ENCODE measurements around the gene KIF5A.

The KIF5A gene

DNA sequence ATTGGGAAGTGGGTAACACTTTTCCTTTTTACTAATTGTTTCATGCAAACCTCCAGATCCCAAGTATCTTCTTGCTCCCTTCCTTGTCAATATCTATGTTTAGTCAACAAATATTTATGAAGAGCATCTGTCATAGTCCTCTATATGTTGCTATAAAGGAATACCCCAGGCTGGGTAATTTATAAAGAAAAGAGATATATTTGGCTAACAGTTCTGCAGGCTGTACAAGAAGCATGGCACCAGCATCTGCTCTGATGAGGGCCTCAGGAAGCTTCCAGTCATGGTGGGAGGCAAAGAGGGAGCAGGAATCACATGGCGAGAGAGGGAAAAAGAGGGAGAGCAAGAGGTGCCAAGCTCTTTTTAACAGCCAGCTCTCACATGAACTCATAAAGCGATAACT is 4.6 kb downstream of the KIF5A start:
- TF ChIP-seq, protein P1, sequence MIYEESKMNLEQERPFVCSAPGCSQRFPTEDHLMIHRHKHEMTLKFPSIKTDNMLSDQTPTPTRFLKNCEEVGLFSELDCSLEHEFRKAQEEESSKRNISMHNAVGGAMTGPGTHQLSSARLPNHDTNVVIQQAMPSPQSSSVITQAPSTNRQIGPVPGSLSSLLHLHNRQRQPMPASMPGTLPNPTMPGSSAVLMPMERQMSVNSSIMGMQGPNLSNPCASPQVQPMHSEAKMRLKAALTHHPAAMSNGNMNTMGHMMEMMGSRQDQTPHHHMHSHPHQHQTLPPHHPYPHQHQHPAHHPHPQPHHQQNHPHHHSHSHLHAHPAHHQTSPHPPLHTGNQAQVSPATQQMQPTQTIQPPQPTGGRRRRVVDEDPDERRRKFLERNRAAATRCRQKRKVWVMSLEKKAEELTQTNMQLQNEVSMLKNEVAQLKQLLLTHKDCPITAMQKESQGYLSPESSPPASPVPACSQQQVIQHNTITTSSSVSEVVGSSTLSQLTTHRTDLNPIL (CRISPR knock-in tag; IDR thresholded peaks at IDR 0.05; ENCODE audit: low read depth), result no peak
- TF ChIP-seq GLIS3 (CRISPR knock-in tag; IDR thresholded peaks at IDR 0.05) (no peak), TOX (CRISPR knock-in tag; IDR thresholded peaks at IDR 0.05; ENCODE audit: borderline replicate concordance) (no peak), ZFP3 (CRISPR knock-in tag; IDR thresholded peaks at IDR 0.05) (no peak)

DNA sequence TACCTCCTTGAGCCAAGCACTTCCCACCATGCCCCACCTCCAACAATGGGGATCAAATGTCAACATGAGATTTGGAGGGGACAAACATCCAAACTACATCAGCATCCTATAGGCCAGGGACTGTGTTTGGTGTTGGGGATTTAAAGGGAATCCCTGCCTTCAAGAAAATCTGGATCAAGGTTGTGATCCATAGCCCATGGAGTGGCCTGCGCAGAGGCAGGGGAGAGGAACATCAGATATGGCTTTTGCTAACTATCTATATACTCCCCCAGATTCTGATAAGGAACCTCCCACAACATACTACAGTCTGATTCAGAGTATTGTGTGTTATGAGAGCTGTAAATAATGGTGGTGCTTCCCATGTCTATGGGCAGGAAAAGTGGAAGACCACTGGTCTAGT is 5.1 kb downstream of the KIF5A start:
- no peak for ATAC-seq
- TF ChIP-seq, protein P2, sequence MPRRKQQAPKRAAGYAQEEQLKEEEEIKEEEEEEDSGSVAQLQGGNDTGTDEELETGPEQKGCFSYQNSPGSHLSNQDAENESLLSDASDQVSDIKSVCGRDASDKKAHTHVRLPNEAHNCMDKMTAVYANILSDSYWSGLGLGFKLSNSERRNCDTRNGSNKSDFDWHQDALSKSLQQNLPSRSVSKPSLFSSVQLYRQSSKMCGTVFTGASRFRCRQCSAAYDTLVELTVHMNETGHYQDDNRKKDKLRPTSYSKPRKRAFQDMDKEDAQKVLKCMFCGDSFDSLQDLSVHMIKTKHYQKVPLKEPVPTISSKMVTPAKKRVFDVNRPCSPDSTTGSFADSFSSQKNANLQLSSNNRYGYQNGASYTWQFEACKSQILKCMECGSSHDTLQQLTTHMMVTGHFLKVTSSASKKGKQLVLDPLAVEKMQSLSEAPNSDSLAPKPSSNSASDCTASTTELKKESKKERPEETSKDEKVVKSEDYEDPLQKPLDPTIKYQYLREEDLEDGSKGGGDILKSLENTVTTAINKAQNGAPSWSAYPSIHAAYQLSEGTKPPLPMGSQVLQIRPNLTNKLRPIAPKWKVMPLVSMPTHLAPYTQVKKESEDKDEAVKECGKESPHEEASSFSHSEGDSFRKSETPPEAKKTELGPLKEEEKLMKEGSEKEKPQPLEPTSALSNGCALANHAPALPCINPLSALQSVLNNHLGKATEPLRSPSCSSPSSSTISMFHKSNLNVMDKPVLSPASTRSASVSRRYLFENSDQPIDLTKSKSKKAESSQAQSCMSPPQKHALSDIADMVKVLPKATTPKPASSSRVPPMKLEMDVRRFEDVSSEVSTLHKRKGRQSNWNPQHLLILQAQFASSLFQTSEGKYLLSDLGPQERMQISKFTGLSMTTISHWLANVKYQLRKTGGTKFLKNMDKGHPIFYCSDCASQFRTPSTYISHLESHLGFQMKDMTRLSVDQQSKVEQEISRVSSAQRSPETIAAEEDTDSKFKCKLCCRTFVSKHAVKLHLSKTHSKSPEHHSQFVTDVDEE (CRISPR knock-in tag; IDR thresholded peaks at IDR 0.05), result no peak
- TF ChIP-seq TOX (CRISPR knock-in tag; IDR thresholded peaks at IDR 0.05; ENCODE audit: borderline replicate concordance) (no peak), ZFP3 (CRISPR knock-in tag; IDR thresholded peaks at IDR 0.05) (no peak), SNAI2 (CRISPR knock-in tag; IDR thresholded peaks at IDR 0.05) (no peak), BACH2 (CRISPR knock-in tag; IDR thresholded peaks at IDR 0.05; ENCODE audit: borderline replicate concordance) (no peak), TCF4 (CRISPR knock-in tag; IDR thresholded peaks at IDR 0.05; ENCODE audit: borderline replicate concordance) (no peak), GLIS3 (CRISPR knock-in tag; IDR thresholded peaks at IDR 0.05) (no peak), ZNF8 (CRISPR knock-in tag; IDR thresholded peaks at IDR 0.05) (no peak), ZNF70 (CRISPR knock-in tag; IDR thresholded peaks at IDR 0.05) (no peak), ESRRG (CRISPR knock-in tag; IDR thresholded peaks at IDR 0.05) (no peak), RARB (CRISPR knock-in tag; IDR thresholded peaks at IDR 0.05) (no peak), OSR1 (CRISPR knock-in tag; IDR thresholded peaks at IDR 0.05) (no peak), PPARA (CRISPR knock-in tag; IDR thresholded peaks at IDR 0.05; ENCODE audit: borderline replicate concordance) (no peak), ARNTL (CRISPR knock-in tag; IDR thresholded peaks at IDR 0.05; ENCODE audit: borderline replicate concordance, low read depth) (no peak)
- TF ChIP-seq, protein P1 (CRISPR knock-in tag; IDR thresholded peaks at IDR 0.05; ENCODE audit: low read depth), result no peak
- TF ChIP-seq, protein P3, sequence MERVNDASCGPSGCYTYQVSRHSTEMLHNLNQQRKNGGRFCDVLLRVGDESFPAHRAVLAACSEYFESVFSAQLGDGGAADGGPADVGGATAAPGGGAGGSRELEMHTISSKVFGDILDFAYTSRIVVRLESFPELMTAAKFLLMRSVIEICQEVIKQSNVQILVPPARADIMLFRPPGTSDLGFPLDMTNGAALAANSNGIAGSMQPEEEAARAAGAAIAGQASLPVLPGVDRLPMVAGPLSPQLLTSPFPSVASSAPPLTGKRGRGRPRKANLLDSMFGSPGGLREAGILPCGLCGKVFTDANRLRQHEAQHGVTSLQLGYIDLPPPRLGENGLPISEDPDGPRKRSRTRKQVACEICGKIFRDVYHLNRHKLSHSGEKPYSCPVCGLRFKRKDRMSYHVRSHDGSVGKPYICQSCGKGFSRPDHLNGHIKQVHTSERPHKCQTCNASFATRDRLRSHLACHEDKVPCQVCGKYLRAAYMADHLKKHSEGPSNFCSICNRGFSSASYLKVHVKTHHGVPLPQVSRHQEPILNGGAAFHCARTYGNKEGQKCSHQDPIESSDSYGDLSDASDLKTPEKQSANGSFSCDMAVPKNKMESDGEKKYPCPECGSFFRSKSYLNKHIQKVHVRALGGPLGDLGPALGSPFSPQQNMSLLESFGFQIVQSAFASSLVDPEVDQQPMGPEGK (CRISPR knock-in tag; IDR thresholded peaks at IDR 0.05; ENCODE audit: borderline replicate concordance), result no peak
- TF ChIP-seq, protein P4, sequence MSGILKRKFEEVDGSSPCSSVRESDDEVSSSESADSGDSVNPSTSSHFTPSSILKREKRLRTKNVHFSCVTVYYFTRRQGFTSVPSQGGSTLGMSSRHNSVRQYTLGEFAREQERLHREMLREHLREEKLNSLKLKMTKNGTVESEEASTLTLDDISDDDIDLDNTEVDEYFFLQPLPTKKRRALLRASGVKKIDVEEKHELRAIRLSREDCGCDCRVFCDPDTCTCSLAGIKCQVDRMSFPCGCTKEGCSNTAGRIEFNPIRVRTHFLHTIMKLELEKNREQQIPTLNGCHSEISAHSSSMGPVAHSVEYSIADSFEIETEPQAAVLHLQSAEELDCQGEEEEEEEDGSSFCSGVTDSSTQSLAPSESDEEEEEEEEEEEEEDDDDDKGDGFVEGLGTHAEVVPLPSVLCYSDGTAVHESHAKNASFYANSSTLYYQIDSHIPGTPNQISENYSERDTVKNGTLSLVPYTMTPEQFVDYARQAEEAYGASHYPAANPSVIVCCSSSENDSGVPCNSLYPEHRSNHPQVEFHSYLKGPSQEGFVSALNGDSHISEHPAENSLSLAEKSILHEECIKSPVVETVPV (CRISPR knock-in tag; IDR thresholded peaks at IDR 0.05), result no peak
- TF ChIP-seq, protein P5, sequence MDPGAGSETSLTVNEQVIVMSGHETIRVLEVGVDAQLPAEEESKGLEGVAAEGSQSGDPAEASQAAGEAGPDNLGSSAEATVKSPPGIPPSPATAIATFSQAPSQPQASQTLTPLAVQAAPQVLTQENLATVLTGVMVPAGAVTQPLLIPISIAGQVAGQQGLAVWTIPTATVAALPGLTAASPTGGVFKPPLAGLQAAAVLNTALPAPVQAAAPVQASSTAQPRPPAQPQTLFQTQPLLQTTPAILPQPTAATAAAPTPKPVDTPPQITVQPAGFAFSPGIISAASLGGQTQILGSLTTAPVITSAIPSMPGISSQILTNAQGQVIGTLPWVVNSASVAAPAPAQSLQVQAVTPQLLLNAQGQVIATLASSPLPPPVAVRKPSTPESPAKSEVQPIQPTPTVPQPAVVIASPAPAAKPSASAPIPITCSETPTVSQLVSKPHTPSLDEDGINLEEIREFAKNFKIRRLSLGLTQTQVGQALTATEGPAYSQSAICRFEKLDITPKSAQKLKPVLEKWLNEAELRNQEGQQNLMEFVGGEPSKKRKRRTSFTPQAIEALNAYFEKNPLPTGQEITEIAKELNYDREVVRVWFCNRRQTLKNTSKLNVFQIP (CRISPR knock-in tag; IDR thresholded peaks at IDR 0.05; ENCODE audit: borderline replicate concordance, low read depth), result no peak

More for the DNA sequence above, 4.6 kb downstream of the KIF5A start:
- ATAC-seq, result no peak

DNA sequence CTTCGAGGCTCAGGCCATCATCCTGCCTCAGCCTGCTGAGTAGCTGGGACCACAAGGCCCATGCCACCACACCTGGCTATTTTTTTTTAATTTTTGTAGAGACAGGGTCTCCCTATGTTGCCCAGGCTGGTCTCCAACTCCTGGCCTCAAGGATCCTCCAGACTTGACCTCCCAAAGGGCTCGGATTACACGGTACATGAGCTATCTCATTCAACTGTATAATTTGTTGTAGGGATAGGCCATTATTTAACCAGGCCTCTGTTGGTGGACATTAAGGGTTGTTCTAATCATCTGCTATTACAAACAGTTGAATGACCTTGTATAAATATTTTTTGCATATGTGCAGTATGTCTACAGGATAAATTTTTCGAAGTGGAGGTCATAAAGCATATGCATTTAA is 9.0 kb downstream of the KIF5A start:
- ATAC-seq, result no peak
- TF ChIP-seq TOX (CRISPR knock-in tag; IDR thresholded peaks at IDR 0.05; ENCODE audit: borderline replicate concordance) (no peak), ZNF8 (CRISPR knock-in tag; IDR thresholded peaks at IDR 0.05) (no peak), ARNTL (CRISPR knock-in tag; IDR thresholded peaks at IDR 0.05; ENCODE audit: borderline replicate concordance, low read depth) (no peak)
- TF ChIP-seq, protein P1 (CRISPR knock-in tag; IDR thresholded peaks at IDR 0.05; ENCODE audit: low read depth), result no peak

Measured in SK-N-SH treated with all-trans-retinoic acid at 6 μM for 48 hours (cell line).